ENCODE measurements around the gene MYLK.
A peak's percentile ranks its signal among the peaks of the same experiment; 100 is the strongest.

Gene MYLK

GRCh38 chr3:123872621-123873020 is 11.5 kb downstream of the MYLK start:
- no peak for DNase-seq

- no peak for DNase-seq
Observed at GRCh38 chr3:123871946-123872345, 12.2 kb downstream of the MYLK start.

GRCh38 chr3:123870033-123870432 is 14.1 kb downstream of the MYLK start:
- no peak for DNase-seq

GRCh38 chr3:123869165-123869564 is 15.0 kb downstream of the MYLK start:
- no peak for DNase-seq

- no peak for DNase-seq
Observed at GRCh38 chr3:123864706-123865105, 19.4 kb downstream of the MYLK start.

- DNase-seq, result no peak
Observed at GRCh38 chr3:123862152-123862551, 22.0 kb downstream of the MYLK start.

- DNase-seq, result no peak
Observed at GRCh38 chr3:123861081-123861836, 22.9 kb downstream of the MYLK start.

- no peak for DNase-seq
Observed at GRCh38 chr3:123859177-123859576, 25.0 kb downstream of the MYLK start.

GRCh38 chr3:123854905-123855304 is 29.2 kb downstream of the MYLK start:
- peak in 1 of 5 experiments; percentile 7 for DNase-seq

- DNase-seq, result no peak
Observed at GRCh38 chr3:123853686-123854372, 30.3 kb downstream of the MYLK start.

GRCh38 chr3:123847209-123847608 is 36.9 kb downstream of the MYLK start:
- DNase-seq, result no peak

GRCh38 chr3:123843668-123844067 is 40.5 kb downstream of the MYLK start:
- no peak for DNase-seq

GRCh38 chr3:123842711-123843110 is 41.4 kb downstream of the MYLK start:
- DNase-seq, result no peak

- no peak for DNase-seq
Observed at GRCh38 chr3:123841476-123842238, 42.5 kb downstream of the MYLK start.

- DNase-seq, result no peak
Observed at GRCh38 chr3:123840961-123841360, 43.2 kb downstream of the MYLK start.

GRCh38 chr3:123837858-123838257 is 46.3 kb downstream of the MYLK start:
- no peak for DNase-seq

- no peak for DNase-seq
Observed at GRCh38 chr3:123834631-123835030, 49.5 kb downstream of the MYLK start.

- DNase-seq, result no peak
Observed at GRCh38 chr3:123833398-123833785, 50.7 kb downstream of the MYLK start.

- no peak for DNase-seq
Observed at GRCh38 chr3:123832692-123833397, 51.3 kb downstream of the MYLK start.

- DNase-seq, result no peak
Observed at GRCh38 chr3:123831420-123831819, 52.7 kb downstream of the MYLK start.

- no peak for DNase-seq
Observed at GRCh38 chr3:123821920-123822319, 62.2 kb downstream of the MYLK start.

- no peak for DNase-seq
Observed at GRCh38 chr3:123819949-123820348, 64.2 kb downstream of the MYLK start.

GRCh38 chr3:123818921-123819429 is 65.2 kb downstream of the MYLK start:
- no peak for DNase-seq

Data from T-helper 2 cell (primary cell).